ENCODE measurements around the gene NRXN2.

Gene NRXN2

GRCh38 chr11:64619811-64620380 lies 103.1 kb downstream of the NRXN2 start:
- no peak for DNase-seq

- no peak for DNase-seq
Measured at GRCh38 chr11:64619196-64619595, 103.8 kb downstream of the NRXN2 start.

- no peak for DNase-seq
Measured at GRCh38 chr11:64616817-64617216, 106.2 kb downstream of the NRXN2 start.

- DNase-seq = no peak
Measured at GRCh38 chr11:64614917-64615316, 108.1 kb downstream of the NRXN2 start.

- DNase-seq = no peak
Measured at GRCh38 chr11:64613648-64614047, 109.3 kb downstream of the NRXN2 start.

GRCh38 chr11:64611869-64612646 lies 110.9 kb downstream of the NRXN2 start:
- DNase-seq = no peak

GRCh38 chr11:64611176-64611575 lies 111.8 kb downstream of the NRXN2 start:
- DNase-seq = no peak

- DNase-seq = no peak
Measured at GRCh38 chr11:64610596-64610995, 112.4 kb downstream of the NRXN2 start.

- no peak for DNase-seq
Measured at GRCh38 chr11:64609436-64610047, 113.5 kb downstream of the NRXN2 start.

GRCh38 chr11:64608636-64609035 lies 114.4 kb downstream of the NRXN2 start:
- DNase-seq = no peak

- no peak for DNase-seq
Measured at GRCh38 chr11:64608046-64608445, 115.0 kb downstream of the NRXN2 start.

GRCh38 chr11:64607381-64607985 lies 115.5 kb downstream of the NRXN2 start:
- no peak for DNase-seq

- DNase-seq = no peak
Measured at GRCh38 chr11:64606796-64607380, 116.1 kb downstream of the NRXN2 start.

- DNase-seq = no peak
Measured at GRCh38 chr11:64605656-64606585, 117.1 kb downstream of the NRXN2 start.

GRCh38 chr11:64605244-64605560 lies 117.8 kb downstream of the NRXN2 start:
- no peak for DNase-seq

- DNase-seq = no peak
Measured at GRCh38 chr11:64604458-64605243, 118.3 kb downstream of the NRXN2 start.

GRCh38 chr11:64603411-64604110 lies 119.4 kb downstream of the NRXN2 start:
- DNase-seq = no peak

- no peak for DNase-seq
Measured at GRCh38 chr11:64602466-64603070, 120.4 kb downstream of the NRXN2 start.

- DNase-seq = no peak
Measured at GRCh38 chr11:64601605-64602465, 121.2 kb downstream of the NRXN2 start.

All from NCI-H2107 (cell line).